ENCODE results near the gene KIAA0513.

KIAA0513 gene

DNA sequence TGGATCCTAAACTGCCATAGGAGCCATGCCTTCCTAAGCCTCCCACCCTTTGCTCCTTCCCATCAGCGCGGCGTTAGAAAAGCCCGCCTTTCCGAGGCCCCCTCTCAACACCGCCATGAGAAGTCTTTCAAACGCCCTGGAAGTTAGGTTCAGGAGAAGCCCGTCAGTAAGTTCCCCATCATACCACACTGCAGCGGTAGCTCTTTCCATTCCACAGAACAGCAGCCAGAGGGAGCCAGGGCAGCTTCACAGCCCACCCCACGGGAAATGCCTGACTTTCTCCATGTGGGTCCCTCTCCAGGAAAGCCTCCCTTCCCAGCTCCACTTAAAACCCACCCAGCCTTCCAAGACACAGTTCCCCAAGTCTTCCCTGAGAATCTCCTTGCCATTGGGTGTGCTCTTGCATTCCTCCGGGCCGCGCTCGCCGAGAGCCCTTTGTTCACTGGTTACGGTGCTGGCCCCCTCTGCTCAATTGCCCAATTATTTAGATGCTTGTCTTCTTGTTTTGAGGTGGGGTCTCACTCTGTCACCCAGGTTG lies 28.7 kb downstream of the KIAA0513 start:
- H2AFZ ChIP-seq (ENCODE audit: low read depth, low read length, severe bottlenecking): no peak overlapping the region
- H3K36me3 ChIP-seq (ENCODE audit: low read length): no peaks in the 10 kb centered on the region
- TF ChIP-seq, protein P1, sequence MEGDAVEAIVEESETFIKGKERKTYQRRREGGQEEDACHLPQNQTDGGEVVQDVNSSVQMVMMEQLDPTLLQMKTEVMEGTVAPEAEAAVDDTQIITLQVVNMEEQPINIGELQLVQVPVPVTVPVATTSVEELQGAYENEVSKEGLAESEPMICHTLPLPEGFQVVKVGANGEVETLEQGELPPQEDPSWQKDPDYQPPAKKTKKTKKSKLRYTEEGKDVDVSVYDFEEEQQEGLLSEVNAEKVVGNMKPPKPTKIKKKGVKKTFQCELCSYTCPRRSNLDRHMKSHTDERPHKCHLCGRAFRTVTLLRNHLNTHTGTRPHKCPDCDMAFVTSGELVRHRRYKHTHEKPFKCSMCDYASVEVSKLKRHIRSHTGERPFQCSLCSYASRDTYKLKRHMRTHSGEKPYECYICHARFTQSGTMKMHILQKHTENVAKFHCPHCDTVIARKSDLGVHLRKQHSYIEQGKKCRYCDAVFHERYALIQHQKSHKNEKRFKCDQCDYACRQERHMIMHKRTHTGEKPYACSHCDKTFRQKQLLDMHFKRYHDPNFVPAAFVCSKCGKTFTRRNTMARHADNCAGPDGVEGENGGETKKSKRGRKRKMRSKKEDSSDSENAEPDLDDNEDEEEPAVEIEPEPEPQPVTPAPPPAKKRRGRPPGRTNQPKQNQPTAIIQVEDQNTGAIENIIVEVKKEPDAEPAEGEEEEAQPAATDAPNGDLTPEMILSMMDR (IDR thresholded peaks at IDR 0.05; ENCODE audit: insufficient read depth, low read length, poor library complexity, severe bottlenecking): no peak
- no peak for TF ChIP-seq EZH2phosphoT487 (conservative IDR thresholded peaks at IDR 0.05; ENCODE audit: low read length)
- H3K9ac ChIP-seq (ENCODE audit: low read length): no peak overlapping the region
- H3K4me3 ChIP-seq (ENCODE audit: insufficient read depth, low read length, poor library complexity, severe bottlenecking): no peak overlapping the region
- no peaks in the 10 kb centered on the region for H3K9me3 ChIP-seq (ENCODE audit: insufficient read depth, low read length)
- no peak overlapping the region for H3K27ac ChIP-seq (ENCODE audit: low read depth, low read length)
- no peaks in the 10 kb centered on the region for H3K79me2 ChIP-seq (ENCODE audit: insufficient read depth, low read length)
- H3K27me3 ChIP-seq (ENCODE audit: low read length): no peaks in the 10 kb centered on the region
- no peak overlapping the region for H3K4me2 ChIP-seq (ENCODE audit: low read depth, low read length, poor library complexity, severe bottlenecking)
- no peaks in the 10 kb centered on the region for H3F3A ChIP-seq (ENCODE audit: insufficient read depth)
- no peaks in the 10 kb centered on the region for H4K20me1 ChIP-seq (ENCODE audit: low read depth, low read length)
- H3K9me2 ChIP-seq (replicated peaks; ENCODE audit: insufficient read depth, low read length): no peaks in the 10 kb centered on the region

DNA sequence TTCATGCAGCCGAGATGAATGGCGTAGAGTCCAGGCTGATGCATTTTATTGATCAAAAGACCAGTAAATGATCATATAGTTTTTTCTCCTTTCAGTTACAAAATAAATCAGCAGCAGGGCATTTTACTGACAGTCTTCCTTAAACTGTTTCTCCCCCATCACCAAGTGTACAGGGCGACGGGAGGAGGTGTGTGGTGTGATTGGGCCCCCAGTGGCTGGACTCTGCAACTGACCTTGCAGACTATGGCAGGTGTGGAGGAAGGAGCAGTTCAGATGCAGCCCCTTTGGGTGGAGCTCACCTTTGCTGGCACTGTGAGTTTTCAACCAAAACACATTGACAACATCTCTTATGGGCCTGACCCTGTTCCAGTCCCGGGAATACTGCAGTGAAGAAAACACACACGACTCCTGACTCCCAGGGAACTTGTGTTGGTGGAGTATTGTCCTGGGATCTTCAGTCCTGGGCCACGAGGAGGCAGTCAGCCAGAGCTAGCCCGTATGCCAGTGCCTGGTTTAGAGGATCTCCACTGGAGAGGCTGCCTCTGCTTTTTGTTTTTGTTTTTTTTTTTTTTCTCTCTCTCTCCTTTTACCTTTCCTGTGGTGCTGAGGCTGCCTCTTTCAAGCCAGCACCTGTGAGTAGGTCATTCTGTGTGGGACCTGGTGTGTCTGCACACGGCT lies 29.8 kb downstream of the KIAA0513 start:
- Histone ChIP-seq H3K27me3 (ENCODE audit: low read length) (no peaks in the 10 kb centered on the region), H3K36me3 (ENCODE audit: low read length) (no peaks in the 10 kb centered on the region), H4K20me1 (ENCODE audit: low read depth, low read length) (no peaks in the 10 kb centered on the region), H3K79me2 (ENCODE audit: insufficient read depth, low read length) (no peaks in the 10 kb centered on the region), H2AFZ (ENCODE audit: low read depth, low read length, severe bottlenecking) (no peak overlapping the region), H3K4me3 (ENCODE audit: insufficient read depth, low read length, poor library complexity, severe bottlenecking) (no peak overlapping the region), H3K4me2 (ENCODE audit: low read depth, low read length, poor library complexity, severe bottlenecking) (no peak overlapping the region), H3K27ac (ENCODE audit: low read depth, low read length) (no peak overlapping the region), H3K9me3 (ENCODE audit: insufficient read depth, low read length) (no peaks in the 10 kb centered on the region), H3K9me2 (replicated peaks; ENCODE audit: insufficient read depth, low read length) (no peaks in the 10 kb centered on the region), H3K9ac (ENCODE audit: low read length) (no peak overlapping the region), H3F3A (ENCODE audit: insufficient read depth) (no peaks in the 10 kb centered on the region)
- TF ChIP-seq EZH2phosphoT487 (conservative IDR thresholded peaks at IDR 0.05; ENCODE audit: low read length): no peak
- TF ChIP-seq, protein P1 (IDR thresholded peaks at IDR 0.05; ENCODE audit: insufficient read depth, low read length, poor library complexity, severe bottlenecking): no peak

GRCh38 chr16:85057948-85058347 lies 30.4 kb downstream of the KIAA0513 start:
- Histone ChIP-seq H2AFZ (ENCODE audit: low read depth, low read length, severe bottlenecking) (no peak overlapping the region), H3K79me2 (ENCODE audit: insufficient read depth, low read length) (no peaks in the 10 kb centered on the region), H4K20me1 (ENCODE audit: low read depth, low read length) (no peaks in the 10 kb centered on the region), H3K36me3 (ENCODE audit: low read length) (no peaks in the 10 kb centered on the region), H3K27me3 (ENCODE audit: low read length) (no peaks in the 10 kb centered on the region), H3K4me2 (ENCODE audit: low read depth, low read length, poor library complexity, severe bottlenecking) (no peak overlapping the region), H3K9ac (ENCODE audit: low read length) (no peak overlapping the region), H3K27ac (ENCODE audit: low read depth, low read length) (no peak overlapping the region), H3K4me3 (ENCODE audit: insufficient read depth, low read length, poor library complexity, severe bottlenecking) (no peak overlapping the region), H3K9me3 (ENCODE audit: insufficient read depth, low read length) (no peaks in the 10 kb centered on the region), H3K9me2 (replicated peaks; ENCODE audit: insufficient read depth, low read length) (no peaks in the 10 kb centered on the region), H3F3A (ENCODE audit: insufficient read depth) (no peaks in the 10 kb centered on the region)
- TF ChIP-seq, protein P1 (IDR thresholded peaks at IDR 0.05; ENCODE audit: insufficient read depth, low read length, poor library complexity, severe bottlenecking): no peak
- no peak for TF ChIP-seq EZH2phosphoT487 (conservative IDR thresholded peaks at IDR 0.05; ENCODE audit: low read length)
